HS-5 (cell line): ENCODE measurements around the gene DOCK4.

Experiments
- DNase-seq: peaks from one replicate; pipeline ENCODE4 v3.0.0-alpha.2; 2012; ENCODE audit warnings: low read depth

The DOCK4 gene

GRCh38 chr7:111676811-111677210, 529.4 kb downstream of the DOCK4 start:
- DNase-seq, result no peak
